Peyer's patch (tissue), 4 donors: ENCODE results near the gene WDR7. TPM values are rescaled to one million over a fixed set of nuclear protein-coding genes. Genes with fewer than 3 reads are reported as not detected.

Source experiments
- DNase-seq, 3 donors: peaks; one replicate each; pipeline ENCODE4 v3.0.0-alpha.2; 2017 to 2019
- H3K27ac ChIP-seq, 4 donors: fragments of 200-600 bp; sonication (generic); one replicate each; pipeline ENCODE4 v1.5.1; 2016 to 2019
- H3K27me3 ChIP-seq, 2 donors: fragments of 200-600 bp; sonication (generic); one replicate each; pipeline ENCODE4 v1.5.1; 2019
- H3K36me3 ChIP-seq, 3 donors: fragments of 200-600 bp; sonication (generic); one replicate each; pipeline ENCODE4 v1.5.1; 2016 to 2019
- H3K4me1 ChIP-seq, 4 donors: fragments of 200-600 bp; sonication (generic); one replicate each; pipeline ENCODE4 v1.5.1; 2016 to 2019
- H3K4me3 ChIP-seq, 4 donors: fragments of 200-600 bp; sonication (generic); 1 replicate in 3 of 4; 2 replicates in 1 of 4; pipeline ENCODE4 v1.5.1; 2016 to 2019; ENCODE audit warnings: mild to moderate bottlenecking in 1 of 4
- H3K9me3 ChIP-seq, 4 donors: fragments of 200-600 bp; sonication (generic); one replicate each; pipeline ENCODE4 v1.5.1; 2016 to 2019; ENCODE audit warnings: mild to moderate bottlenecking in 1 of 4
- POLR2A ChIP-seq, 2 donors: fragments of 450-650 bp; IDR thresholded peaks; one replicate each; pipeline ENCODE4 v1.5.1; 2017; ENCODE audit warnings: antibody characterized with exemption in 2 of 2, mild to moderate bottlenecking in 2 of 2, moderate library complexity in 2 of 2
- total RNA-seq, 4 donors: library from RNA; depleted of rRNA; stranded (reverse); fragments of >200 nt; gene quantifications; one replicate each; pipeline ENCODE4 v1.1.0, GENCODE V29; 2016
- TF ChIP-seq, protein P1 (sequence below), 6 experiments: fragments of 450-650 bp in 4 of 6; fragments of 200-600 bp in 2 of 6; sonication (generic) in 1 of 6; IDR thresholded peaks; one replicate each; pipeline ENCODE4 v1.5.1; 2017 to 2019; ENCODE audit warnings: antibody characterized with exemption in 6 of 6, mild to moderate bottlenecking in 3 of 6, moderate library complexity in 1 of 6

WDR7 gene
- total RNA-seq, 4 donors from 2014 or later = 28.0 to 60.2 (median 34.4) TPM

DNA sequence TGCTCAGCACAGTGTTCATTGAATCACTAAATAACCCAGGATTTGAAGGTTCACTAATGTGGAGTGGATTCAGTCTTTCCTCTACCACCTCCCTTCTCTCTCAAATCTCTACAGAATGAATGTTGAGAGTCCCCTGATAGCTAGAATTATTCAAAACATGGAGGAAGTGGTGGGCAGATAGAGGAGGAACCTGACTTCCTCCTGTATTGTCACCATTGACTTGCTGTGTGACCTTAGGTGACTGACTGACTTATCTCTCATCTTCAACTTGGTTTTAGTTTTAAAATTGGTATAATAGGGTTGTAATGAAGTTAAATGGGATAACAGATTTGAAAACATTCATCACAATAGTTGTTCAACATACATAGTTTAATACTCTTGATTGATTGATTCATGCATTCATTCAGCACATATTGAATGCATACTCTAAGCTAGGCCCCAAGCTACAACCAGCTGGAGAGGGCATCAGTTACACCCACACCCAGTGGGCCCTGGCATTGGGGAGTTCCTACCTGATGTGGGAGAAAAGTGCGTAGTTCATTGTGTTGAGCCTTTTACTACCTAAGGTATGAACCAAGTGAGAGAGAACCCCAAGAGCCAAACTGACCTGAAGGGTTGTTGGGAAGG, 96.0 kb downstream of the WDR7 start:
- no peaks in the 10 kb centered on the region for H3K36me3 ChIP-seq
- H3K27me3 ChIP-seq = no peaks in the 10 kb centered on the region
- H3K9me3 ChIP-seq = no peaks in the 10 kb centered on the region
- TF ChIP-seq, protein P1, sequence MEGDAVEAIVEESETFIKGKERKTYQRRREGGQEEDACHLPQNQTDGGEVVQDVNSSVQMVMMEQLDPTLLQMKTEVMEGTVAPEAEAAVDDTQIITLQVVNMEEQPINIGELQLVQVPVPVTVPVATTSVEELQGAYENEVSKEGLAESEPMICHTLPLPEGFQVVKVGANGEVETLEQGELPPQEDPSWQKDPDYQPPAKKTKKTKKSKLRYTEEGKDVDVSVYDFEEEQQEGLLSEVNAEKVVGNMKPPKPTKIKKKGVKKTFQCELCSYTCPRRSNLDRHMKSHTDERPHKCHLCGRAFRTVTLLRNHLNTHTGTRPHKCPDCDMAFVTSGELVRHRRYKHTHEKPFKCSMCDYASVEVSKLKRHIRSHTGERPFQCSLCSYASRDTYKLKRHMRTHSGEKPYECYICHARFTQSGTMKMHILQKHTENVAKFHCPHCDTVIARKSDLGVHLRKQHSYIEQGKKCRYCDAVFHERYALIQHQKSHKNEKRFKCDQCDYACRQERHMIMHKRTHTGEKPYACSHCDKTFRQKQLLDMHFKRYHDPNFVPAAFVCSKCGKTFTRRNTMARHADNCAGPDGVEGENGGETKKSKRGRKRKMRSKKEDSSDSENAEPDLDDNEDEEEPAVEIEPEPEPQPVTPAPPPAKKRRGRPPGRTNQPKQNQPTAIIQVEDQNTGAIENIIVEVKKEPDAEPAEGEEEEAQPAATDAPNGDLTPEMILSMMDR (IDR thresholded peaks at IDR 0.05) = no peak
- TF ChIP-seq POLR2A (IDR thresholded peaks at IDR 0.05) = no peak
- no peak overlapping the region for H3K4me3 ChIP-seq
- H3K27ac ChIP-seq = no peak overlapping the region
- DNase-seq = no peak
- H3K4me1 ChIP-seq = no peaks in the 10 kb centered on the region

- H3K4me3 ChIP-seq = no peak overlapping the region
- H3K27me3 ChIP-seq = no peaks in the 10 kb centered on the region
- no peak overlapping the region for H3K27ac ChIP-seq
- no peaks in the 10 kb centered on the region for H3K36me3 ChIP-seq
- H3K9me3 ChIP-seq = no peaks in the 10 kb centered on the region
- H3K4me1 ChIP-seq = no peaks in the 10 kb centered on the region
- DNase-seq = no peak
- TF ChIP-seq, protein P1 (IDR thresholded peaks at IDR 0.05) = no peak
- no peak for TF ChIP-seq POLR2A (IDR thresholded peaks at IDR 0.05)
These were observed 96.7 kb downstream of the WDR7 start for GRCh38 chr18:56747857-56748256.

GRCh38 chr18:56748698-56749268, 97.6 kb downstream of the WDR7 start:
- H3K27me3 ChIP-seq = no peaks in the 10 kb centered on the region
- no peaks in the 10 kb centered on the region for H3K4me1 ChIP-seq
- no peaks in the 10 kb centered on the region for H3K36me3 ChIP-seq
- DNase-seq = no peak
- H3K27ac ChIP-seq = no peak overlapping the region
- no peak for TF ChIP-seq POLR2A (IDR thresholded peaks at IDR 0.05)
- TF ChIP-seq, protein P1 (IDR thresholded peaks at IDR 0.05) = peak in 4 of 6 experiments; percentile 44 to 70 (median 62)
- H3K9me3 ChIP-seq = no peaks in the 10 kb centered on the region
- no peak overlapping the region for H3K4me3 ChIP-seq

DNA sequence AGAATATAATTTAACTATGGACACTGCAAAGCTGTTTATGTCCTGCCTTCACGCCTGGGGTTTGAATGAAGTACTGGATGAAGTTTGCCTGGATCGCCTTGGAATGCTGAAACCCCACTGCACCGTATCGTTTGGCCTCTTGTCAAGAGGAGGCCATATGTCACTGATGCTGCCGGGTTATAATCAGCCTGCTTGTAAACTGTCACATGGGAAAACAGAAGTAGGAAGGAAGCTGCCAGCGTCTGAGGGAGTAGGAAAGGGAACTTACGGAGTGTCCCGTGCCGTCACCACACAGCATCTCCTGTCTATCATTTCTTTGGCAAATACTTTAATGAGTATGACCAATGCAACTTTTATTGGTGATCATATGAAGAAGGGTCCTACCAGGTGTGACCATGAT, 105.8 kb downstream of the WDR7 start:
- Histone ChIP-seq H3K27ac (no peak overlapping the region), H3K27me3 (no peaks in the 10 kb centered on the region), H3K36me3 (no peaks in the 10 kb centered on the region), H3K9me3 (no peaks in the 10 kb centered on the region), H3K4me1 (no peaks in the 10 kb centered on the region), H3K4me3 (no peak overlapping the region)
- no peak for DNase-seq
- TF ChIP-seq POLR2A (IDR thresholded peaks at IDR 0.05) = no peak
- TF ChIP-seq, protein P1 (IDR thresholded peaks at IDR 0.05) = no peak

DNA sequence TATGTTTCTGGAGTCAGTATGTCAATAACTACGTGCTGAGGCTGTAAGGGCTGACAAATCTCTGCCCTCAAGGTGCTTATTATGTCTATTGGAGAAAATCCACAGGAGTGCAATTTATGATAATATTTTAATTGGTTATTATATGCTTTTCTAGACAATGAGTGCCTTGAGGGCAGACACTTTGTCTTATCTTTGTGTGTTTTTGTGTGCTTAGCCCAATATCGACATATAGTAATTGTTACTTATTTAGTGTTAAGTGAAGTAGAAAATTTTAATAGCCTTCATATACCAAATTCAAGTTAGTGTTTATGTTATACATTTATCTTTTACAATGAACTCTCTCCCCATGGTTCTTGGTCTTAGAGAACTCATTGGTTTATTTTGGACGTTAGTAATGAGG, 118.9 kb downstream of the WDR7 start:
- no peaks in the 10 kb centered on the region for H3K27me3 ChIP-seq
- TF ChIP-seq POLR2A (IDR thresholded peaks at IDR 0.05) = no peak
- TF ChIP-seq, protein P1 (IDR thresholded peaks at IDR 0.05) = no peak
- no peaks in the 10 kb centered on the region for H3K36me3 ChIP-seq
- no peak overlapping the region for H3K27ac ChIP-seq
- H3K9me3 ChIP-seq = no peaks in the 10 kb centered on the region
- H3K4me1 ChIP-seq = no peaks in the 10 kb centered on the region
- no peak for DNase-seq
- H3K4me3 ChIP-seq = no peak overlapping the region
